ENCODE data around the gene ARHGAP1.
A peak's percentile ranks its signal among the peaks of the same experiment; 100 is the strongest.

The ARHGAP1 gene

DNA sequence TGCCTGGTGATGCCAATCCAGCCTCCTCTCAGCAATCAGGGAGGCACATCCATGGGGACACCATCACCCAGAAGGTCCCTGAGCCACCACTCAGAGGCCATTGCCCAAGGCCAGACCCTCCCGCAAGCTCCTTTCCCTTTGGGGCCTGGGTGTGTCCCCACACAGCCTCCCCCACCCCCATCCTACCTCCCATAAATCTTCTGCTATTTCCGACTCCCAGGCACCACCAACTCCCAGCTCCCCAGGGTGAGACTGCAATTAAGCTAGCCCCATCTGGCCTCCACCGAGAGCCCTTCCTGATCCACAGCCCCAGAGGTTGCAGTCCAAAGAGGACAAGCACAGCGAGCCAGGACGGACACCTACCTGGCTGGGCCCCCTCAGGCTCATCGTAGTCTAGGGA, 6.3 kb downstream of the ARHGAP1 start:
- Mint-ChIP-seq H3K9me3 (no peaks in the 10 kb centered on the region), H3K4me3 (no peak overlapping the region), H3K27ac (no peak overlapping the region), H3K36me3 (ENCODE audit: low read depth) (peaks cover 86% of the 10 kb centered on the region), H3K4me1 (ENCODE audit: low read depth) (peaks cover 23% of the 10 kb centered on the region), H3K27me3 (no peaks in the 10 kb centered on the region)
- intact Hi-C loops (cut with micrococcal nuclease), result no loop called here

DNA sequence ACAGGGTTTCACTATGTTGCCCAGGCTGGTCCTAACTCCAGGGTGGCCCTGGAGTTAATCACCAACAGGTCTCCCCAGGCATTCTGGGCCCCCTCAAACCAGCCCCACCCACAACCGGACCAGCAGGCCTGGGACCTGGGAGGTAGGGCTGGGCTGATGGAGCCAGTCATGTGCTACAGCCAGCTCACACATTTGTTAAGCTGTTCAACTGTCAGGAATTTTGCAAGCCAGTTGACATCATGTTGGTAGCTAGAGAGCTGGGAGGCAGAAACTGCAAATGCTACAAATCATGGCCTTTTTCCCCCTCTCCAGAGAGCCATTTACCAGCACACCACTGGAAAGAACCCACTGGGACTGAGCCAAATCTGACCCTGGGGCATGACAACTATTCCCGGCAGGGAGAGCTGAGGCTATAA, 6.8 kb downstream of the ARHGAP1 start:
- Mint-ChIP-seq H3K27ac (no peak overlapping the region), H3K9me3 (no peaks in the 10 kb centered on the region)

DNA sequence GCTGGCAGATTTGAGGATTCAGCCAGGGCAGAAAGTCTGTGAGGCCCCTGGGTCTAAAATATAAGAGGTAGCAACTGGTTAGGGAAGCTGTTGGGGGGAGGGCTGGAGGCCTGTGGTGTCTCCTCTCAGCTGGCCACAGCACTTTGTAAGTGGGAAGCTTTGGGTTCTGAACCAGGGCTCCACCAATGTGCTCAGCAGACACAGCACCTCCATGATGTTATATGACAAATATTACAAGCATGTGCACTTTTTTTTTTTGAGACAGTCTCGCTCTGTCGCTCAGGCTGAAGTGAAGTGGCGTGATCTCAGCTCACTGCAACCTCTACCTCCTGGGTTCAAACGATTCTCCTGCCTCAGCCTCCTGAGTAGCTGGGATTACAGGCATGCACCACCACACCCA, 8.0 kb downstream of the ARHGAP1 start:
- H3K36me3 Mint-ChIP-seq (ENCODE audit: low read depth), result peaks cover 97% of the 10 kb centered on the region

More for the DNA sequence above, 6.8 kb downstream of the ARHGAP1 start:
- Mint-ChIP-seq H3K36me3 (ENCODE audit: low read depth) (peaks cover 91% of the 10 kb centered on the region), H3K27me3 (no peaks in the 10 kb centered on the region), H3K4me3 (no peak overlapping the region), H3K4me1 (ENCODE audit: low read depth) (peaks cover 19% of the 10 kb centered on the region)
- intact Hi-C loops (cut with micrococcal nuclease), result no loop called here

DNA sequence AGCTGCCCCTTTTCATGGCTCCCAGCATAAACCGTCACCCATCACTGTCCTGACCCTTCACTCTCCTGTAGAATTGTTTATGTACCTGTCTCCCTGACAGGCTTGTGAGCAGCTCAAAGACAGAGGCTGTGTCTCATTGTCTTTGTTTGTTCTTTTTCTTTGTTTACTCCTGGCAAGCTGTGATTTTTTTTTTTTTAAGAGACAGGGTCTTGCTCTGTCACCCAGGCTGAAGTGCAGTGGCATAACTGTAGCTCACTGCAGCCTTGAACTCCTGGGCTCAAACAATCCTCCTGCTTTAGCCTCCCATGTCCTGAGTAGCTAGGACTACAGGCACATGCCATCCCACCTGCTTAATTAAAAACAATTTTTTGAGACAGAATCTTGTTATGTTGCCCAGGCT, 9.7 kb downstream of the ARHGAP1 start:
- no peak overlapping the region for H3K4me3 Mint-ChIP-seq
- H3K4me1 Mint-ChIP-seq (ENCODE audit: low read depth), result no peaks in the 10 kb centered on the region
- intact Hi-C loops (cut with micrococcal nuclease), result no loop called here
- H3K9me3 Mint-ChIP-seq, result no peaks in the 10 kb centered on the region
- H3K27me3 Mint-ChIP-seq, result no peaks in the 10 kb centered on the region
- H3K36me3 Mint-ChIP-seq (ENCODE audit: low read depth), result peaks cover 100% of the 10 kb centered on the region
- peak overlapping the region; percentile 5 for H3K27ac Mint-ChIP-seq

More for the DNA sequence above, 8.0 kb downstream of the ARHGAP1 start:
- intact Hi-C loops (cut with micrococcal nuclease), result no loop called here
- no peaks in the 10 kb centered on the region for H3K9me3 Mint-ChIP-seq
- peaks cover 7% of the 10 kb centered on the region for H3K4me1 Mint-ChIP-seq (ENCODE audit: low read depth)
- no peak overlapping the region for H3K27ac Mint-ChIP-seq
- no peak overlapping the region for H3K4me3 Mint-ChIP-seq
- no peaks in the 10 kb centered on the region for H3K27me3 Mint-ChIP-seq

DNA sequence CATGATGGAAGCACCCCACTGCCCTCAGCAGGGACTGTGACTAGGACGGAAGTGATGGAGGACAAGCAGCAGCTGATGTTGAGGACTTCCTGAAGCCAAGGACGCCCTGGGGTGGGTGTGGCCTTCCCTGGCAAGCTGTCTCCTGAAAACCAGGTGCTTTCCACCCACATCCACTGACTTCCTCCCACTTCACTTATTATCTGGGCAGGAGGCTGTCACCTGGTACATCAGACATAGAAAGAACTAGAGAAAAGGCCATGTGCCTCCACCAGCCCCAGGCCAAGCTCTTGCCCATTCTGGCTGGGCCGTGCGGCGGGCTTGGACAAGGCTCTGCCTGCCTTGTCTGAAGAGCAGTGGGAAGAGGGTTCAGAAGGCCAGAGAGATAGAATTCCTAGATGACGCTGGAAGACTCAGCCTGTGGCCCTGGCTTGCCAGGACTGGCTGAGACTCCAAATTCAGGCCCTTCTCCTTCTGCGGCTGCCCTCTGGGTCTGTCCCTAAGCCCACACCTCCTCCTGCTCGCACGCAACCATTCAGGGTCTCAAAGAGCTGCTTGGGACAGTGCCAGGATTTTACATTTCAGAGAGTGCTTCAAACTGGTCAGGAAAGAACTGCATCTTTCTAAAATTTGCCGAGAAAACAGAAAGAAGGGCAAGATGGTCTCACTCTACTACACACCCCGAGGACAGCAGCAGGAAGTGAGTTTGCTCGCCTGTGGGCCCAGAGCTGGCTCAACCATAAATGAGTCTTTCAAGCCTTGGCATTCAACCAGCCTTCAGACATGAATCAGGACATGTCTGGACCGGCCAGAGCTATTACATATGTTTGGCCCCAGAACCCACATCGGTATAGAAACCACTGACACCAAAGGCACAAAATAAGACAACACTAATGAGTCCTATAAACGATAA, 13.3 kb downstream of the ARHGAP1 start:
- intact Hi-C loops (cut with micrococcal nuclease), result no loop called here
- Mint-ChIP-seq H3K4me3 (no peak overlapping the region), H3K36me3 (ENCODE audit: low read depth) (peaks cover 91% of the 10 kb centered on the region), H3K27ac (no peak overlapping the region), H3K4me1 (ENCODE audit: low read depth) (no peaks in the 10 kb centered on the region), H3K9me3 (no peaks in the 10 kb centered on the region), H3K27me3 (no peaks in the 10 kb centered on the region)

DNA sequence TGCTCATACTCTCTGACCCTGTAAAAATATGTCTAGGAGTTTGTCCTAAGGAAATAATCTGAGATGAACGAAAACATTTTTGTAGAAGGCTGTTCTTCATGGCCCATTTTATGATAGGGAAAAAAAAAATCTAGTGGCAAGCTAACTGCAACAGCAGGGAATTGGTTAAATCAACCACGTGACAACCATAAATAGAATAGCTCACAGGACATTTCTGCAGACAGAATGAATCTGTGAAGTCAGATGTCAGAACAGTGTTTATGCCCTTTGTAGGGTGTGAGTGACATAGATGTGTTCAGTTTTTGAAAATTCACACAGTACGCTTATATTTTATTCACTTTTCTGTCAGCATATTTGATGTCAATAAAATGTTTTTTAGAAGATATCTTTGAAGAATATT, 16.1 kb downstream of the ARHGAP1 start:
- Mint-ChIP-seq H3K27ac (no peak overlapping the region), H3K27me3 (no peaks in the 10 kb centered on the region), H3K36me3 (ENCODE audit: low read depth) (peaks cover 91% of the 10 kb centered on the region), H3K4me3 (no peak overlapping the region), H3K4me1 (ENCODE audit: low read depth) (no peaks in the 10 kb centered on the region), H3K9me3 (no peaks in the 10 kb centered on the region)
- intact Hi-C loops (cut with micrococcal nuclease), result no loop called here

DNA sequence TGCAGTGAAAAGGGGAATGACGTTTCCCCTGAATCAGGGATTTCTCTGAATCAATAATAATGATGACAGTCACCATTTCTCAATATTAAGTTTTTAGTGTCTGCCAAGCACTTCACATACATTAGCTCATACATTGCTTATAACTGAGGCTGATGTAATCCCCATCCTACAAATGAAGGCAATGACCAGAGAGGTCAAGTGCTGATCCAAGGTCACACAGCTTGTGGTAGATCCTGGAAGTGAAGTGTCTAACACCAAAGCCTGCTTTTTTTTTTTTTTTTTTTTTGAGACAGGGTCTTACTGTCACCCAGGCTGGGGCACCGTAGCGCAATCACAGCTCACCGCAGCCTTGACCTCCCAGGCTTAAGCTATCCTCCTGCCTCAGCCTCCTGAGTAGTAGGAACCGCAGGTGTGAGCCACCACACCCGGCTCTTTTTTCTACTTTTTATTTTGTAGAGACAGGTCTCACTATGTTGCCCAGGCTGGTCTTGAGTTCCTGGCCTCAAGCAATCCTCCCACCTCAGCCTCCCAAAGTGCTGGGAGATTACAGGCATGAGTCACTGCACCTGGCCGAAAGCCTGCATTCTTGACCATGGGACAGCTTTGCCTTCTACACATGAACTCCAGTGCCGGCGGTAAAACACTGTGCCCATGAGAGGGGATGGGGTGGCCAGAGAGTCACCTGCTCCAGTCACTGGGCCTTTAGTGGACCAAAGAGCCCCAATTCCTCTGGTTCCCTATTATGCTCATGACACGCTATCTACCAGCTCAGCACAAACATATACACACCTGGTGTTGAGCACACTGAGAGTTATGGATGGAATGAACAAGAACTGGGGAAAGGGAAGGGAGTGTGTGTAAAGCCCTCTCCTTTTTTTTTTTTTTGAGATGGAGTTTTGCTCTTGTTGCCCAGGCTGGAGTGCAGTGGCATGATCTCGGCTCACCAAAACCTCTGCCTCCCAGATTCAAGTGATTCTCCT, 17.4 kb downstream of the ARHGAP1 start:
- H3K36me3 Mint-ChIP-seq (ENCODE audit: low read depth), result peaks cover 91% of the 10 kb centered on the region
- H3K27me3 Mint-ChIP-seq, result no peaks in the 10 kb centered on the region
- intact Hi-C loops (cut with micrococcal nuclease), result no loop called here
- no peaks in the 10 kb centered on the region for H3K9me3 Mint-ChIP-seq
- H3K4me3 Mint-ChIP-seq, result no peak overlapping the region
- no peak overlapping the region for H3K27ac Mint-ChIP-seq
- H3K4me1 Mint-ChIP-seq (ENCODE audit: low read depth), result peaks cover 9% of the 10 kb centered on the region

DNA sequence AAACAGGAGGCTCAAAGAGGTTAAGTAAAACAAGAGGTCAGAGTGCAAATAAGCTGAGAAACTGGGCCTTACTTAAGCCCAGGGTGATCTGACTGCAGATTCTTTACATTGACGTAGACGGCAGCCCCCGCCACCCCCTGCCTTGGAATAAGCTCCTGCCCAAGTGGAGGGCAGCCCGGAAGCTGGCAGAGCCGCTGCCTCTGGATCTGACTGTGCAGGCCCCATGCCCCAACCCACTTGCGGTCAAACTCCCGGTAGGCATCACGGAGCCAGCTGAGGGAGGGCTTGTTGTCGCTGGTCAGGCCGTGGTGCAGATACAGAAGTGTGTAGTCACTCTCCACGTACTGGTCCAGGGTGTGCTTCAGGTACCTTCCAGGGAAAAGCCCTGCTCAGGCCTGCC, 18.6 kb downstream of the ARHGAP1 start:
- H3K27me3 Mint-ChIP-seq, result no peaks in the 10 kb centered on the region
- no peak overlapping the region for H3K4me3 Mint-ChIP-seq
- peaks cover 91% of the 10 kb centered on the region for H3K36me3 Mint-ChIP-seq (ENCODE audit: low read depth)
- no peak overlapping the region for H3K27ac Mint-ChIP-seq
- peaks cover 19% of the 10 kb centered on the region for H3K4me1 Mint-ChIP-seq (ENCODE audit: low read depth)
- intact Hi-C loops (cut with micrococcal nuclease), result no loop called here
- no peaks in the 10 kb centered on the region for H3K9me3 Mint-ChIP-seq

DNA sequence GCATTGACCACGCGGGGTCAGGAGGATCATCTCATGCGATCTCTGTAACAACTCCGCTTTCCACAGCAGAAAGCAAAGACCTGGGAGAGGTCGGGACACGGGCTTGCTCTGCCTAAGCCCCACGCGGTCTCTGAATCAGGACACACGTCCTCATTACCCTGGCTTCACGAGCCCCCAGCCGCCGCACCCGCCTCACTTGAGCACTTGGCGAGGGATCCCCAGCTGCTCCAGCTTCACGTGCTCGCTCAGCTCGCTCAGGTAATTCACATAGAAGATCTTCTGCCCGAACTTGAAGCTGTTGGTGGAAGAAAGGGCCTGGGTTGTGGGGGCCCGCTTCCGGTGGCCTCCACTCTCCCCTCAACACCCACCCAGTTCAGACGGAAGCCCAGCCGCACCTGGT, 19.6 kb downstream of the ARHGAP1 start:
- no peak overlapping the region for H3K4me3 Mint-ChIP-seq
- H3K27ac Mint-ChIP-seq, result no peak overlapping the region
- no peaks in the 10 kb centered on the region for H3K9me3 Mint-ChIP-seq
- peaks cover 25% of the 10 kb centered on the region for H3K4me1 Mint-ChIP-seq (ENCODE audit: low read depth)
- H3K36me3 Mint-ChIP-seq (ENCODE audit: low read depth), result peaks cover 86% of the 10 kb centered on the region
- intact Hi-C loops (cut with micrococcal nuclease), result no loop called here
- no peaks in the 10 kb centered on the region for H3K27me3 Mint-ChIP-seq

DNA sequence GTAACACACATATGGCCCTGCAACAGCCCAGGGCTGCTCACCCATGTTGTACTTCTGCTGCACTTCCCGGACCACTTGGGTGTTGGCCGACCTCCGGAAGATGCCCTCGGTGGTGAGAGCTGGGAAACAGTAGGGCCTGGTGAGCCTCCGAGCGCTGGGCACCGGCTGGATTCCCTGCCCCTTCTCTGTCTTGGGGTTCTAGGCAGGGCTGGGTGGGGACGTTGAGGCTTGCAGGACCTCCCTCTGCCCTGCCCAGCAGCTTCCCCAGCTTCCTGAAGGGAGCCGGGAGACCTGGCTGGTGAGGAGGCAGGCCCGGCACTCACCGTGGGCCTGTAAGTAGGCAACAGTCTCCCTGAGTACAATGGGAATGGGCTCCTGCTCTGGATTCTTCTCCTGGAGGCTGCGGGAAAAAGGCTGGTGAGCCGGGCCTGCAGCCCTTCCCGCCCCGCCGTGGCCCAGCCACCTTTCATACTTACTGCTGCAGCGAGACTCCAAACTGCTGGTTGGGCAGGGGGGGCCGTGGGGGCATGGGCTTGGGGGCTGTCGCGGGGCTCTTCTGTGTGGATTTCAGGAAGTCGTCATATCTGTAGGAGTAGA, 20.2 kb downstream of the ARHGAP1 start:
- no peaks in the 10 kb centered on the region for H3K9me3 Mint-ChIP-seq
- intact Hi-C loops (cut with micrococcal nuclease), result no loop called here
- no peaks in the 10 kb centered on the region for H3K27me3 Mint-ChIP-seq
- H3K4me1 Mint-ChIP-seq (ENCODE audit: low read depth), result peaks cover 31% of the 10 kb centered on the region
- no peak overlapping the region for H3K27ac Mint-ChIP-seq
- H3K36me3 Mint-ChIP-seq (ENCODE audit: low read depth), result peaks cover 82% of the 10 kb centered on the region
- H3K4me3 Mint-ChIP-seq, result no peak overlapping the region

DNA sequence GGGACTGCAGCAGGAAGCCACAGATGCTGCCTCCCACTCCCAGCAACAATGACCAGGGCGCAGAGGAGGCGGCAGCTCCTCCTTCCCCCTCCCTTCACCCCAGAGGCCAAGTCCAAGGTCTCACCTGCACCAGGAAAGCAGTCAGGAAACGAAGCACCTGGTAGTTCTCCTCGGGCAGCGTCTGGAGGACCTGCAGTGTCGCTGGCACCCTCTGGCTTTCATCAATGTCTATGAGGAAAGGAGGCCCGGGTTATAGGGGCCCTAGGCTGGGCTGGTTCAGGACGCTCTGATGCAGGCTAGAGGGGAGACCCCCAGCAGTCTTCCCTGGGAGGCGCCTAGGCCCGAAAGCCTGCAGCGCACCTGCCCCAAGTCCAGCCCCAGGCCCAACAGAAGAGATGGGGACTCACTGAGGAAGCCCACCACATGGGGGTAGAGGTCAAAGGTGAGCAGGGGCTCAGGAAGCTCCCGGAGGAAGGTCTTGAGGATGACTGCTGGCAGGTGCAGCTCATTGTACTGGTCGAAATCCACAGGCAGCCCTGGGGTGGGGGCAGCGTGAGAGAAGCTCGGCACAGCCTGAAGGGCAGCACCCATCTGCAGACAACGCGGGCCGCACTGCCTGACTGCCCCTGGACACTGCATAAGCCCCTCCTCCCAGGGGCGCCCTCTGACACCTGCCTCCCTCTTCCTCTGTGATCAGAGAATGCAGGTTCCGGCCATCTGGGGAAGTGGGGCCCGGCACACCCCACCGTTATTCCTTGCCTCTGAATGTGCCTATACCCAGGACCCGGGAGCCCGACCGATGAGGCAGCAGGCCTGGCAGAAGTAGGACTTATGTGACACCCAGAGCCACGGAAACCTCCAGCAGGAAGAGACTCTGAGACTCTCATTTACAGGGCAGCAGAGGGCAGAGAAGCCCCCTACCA, 20.9 kb downstream of the ARHGAP1 start:
- intact Hi-C loops (cut with micrococcal nuclease), result no loop called here
- H3K27me3 Mint-ChIP-seq, result no peaks in the 10 kb centered on the region
- H3K4me1 Mint-ChIP-seq (ENCODE audit: low read depth), result peaks cover 39% of the 10 kb centered on the region
- H3K36me3 Mint-ChIP-seq (ENCODE audit: low read depth), result peaks cover 78% of the 10 kb centered on the region
- no peak overlapping the region for H3K4me3 Mint-ChIP-seq
- H3K9me3 Mint-ChIP-seq, result no peaks in the 10 kb centered on the region
- H3K27ac Mint-ChIP-seq, result no peak overlapping the region

DNA sequence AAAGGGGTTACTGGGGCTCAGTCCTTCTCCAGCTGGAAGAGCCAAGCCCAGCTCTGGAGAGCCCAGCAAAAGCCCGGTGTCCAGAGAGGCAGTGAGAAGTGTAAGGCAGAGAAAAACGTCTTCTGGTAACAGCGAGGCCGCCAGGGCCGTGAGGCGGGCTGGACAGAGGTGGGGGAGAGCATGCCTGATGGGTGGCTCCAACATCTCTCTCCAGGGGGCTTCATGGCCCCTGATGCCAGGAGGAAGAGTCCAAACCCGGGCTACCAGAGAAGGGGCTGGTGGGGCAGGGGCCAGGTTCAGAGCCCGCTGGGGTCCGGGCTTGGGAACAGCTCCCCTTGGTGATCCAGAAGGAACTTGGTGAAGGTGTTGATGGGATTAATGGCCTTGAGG, 21.7 kb downstream of the ARHGAP1 start:
- Mint-ChIP-seq H3K27me3 (no peaks in the 10 kb centered on the region), H3K36me3 (ENCODE audit: low read depth) (peaks cover 78% of the 10 kb centered on the region), H3K9me3 (no peaks in the 10 kb centered on the region), H3K4me3 (no peak overlapping the region), H3K27ac (peak overlapping the region; percentile 47), H3K4me1 (ENCODE audit: low read depth) (peaks cover 46% of the 10 kb centered on the region)
- intact Hi-C loops (cut with micrococcal nuclease), result no loop called here

Measured in dendritic cell treated with granulocyte-macrophage colony-stimulating factor and Interleukin-4, amounts not matched to agents 40 ng/mL and 50 ng/mL, for 4 days (primary cell).